LoVo (cell line): ENCODE measurements around the gene PDIA5.

Experiments
- DNase-seq: peaks from one replicate; pipeline ENCODE4 v3.0.0-alpha.2; 2016; ENCODE audit warnings: low spot score

Gene PDIA5

DNA sequence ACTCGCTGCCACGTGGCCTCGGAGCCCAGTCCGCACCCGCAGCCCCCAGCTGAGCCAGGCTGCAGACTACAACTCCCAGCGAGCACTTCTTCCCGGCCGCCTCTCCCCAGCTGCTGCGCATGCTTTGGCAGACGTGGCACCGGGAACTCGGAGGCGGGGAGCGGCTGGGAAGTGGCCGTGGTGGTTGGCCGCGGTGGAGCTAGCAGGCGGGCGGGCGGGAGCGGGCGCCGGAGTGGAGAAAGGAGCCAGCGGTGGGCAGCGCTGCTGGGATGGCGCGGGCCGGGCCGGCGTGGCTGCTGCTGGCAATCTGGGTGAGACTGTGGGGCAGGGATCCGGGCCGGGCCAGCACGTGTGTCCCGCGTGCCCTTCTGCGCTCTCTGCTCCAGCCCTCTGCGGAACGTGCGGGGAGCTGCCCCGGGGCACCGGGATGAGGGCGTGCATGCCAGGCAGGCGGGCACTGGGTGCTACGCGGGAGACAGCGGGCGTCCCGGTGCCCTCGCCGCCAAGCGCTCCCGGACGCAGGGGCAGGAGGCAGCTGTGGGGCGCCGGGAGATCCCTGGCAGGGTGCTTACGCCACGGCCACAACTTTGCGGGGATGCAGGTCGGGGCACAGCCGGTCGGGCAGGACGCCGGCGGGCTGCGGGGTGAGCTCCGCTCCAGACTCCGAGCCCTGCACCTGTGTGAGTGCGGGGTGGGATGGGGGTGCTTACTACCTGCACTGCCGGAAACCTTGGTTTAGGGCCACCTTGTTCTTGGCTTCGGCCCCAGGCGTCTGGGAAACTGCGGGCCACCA, at the start of gene PDIA5:
TSS of gene PDIA5 (plus strand) at position 130 of the 793 bp plus-strand sequence. CDS start at position 270, 140 bp downstream.
- peak; percentile 91 for DNase-seq

DNA sequence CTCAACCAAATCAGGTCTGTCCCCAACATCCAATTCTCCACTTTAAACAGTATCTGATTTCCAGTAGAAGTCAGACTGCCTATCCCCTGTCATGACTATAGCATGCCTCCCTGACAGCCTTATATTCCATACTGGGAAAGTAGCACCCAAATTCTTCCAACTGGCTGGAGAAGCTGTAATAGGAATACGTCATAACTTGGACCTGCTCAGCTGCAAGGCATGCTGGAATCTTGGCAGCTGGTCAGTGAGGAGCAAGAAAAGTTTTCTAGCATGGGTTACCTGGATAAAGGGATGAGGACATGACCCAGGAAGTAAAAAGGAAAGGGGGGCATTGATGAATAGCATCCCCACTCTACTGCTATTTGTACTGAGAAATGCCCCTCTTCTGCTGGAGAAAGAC, 48.1 kb upstream of the PDIA5 start:
- no peak for DNase-seq

DNA sequence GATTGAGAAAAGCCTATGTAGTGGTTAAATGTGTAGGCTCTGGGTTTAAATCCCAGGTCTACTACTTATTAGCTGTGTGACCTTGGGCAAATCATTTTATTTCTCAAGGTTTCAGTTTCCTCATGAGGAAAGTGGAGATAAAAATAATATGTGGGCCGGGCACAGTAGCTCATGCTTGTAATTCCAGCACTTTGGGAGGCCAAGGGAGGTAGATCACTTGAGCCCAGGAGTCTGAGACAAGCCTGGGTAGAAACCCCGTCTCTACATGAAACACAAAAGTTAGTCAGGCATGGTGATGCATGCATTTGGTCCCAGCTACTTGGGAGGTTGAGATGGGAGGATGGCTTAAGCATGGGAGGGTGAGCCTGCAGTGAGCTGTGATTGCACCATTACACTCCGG, 47.7 kb upstream of the PDIA5 start:
- no peak for DNase-seq

DNA sequence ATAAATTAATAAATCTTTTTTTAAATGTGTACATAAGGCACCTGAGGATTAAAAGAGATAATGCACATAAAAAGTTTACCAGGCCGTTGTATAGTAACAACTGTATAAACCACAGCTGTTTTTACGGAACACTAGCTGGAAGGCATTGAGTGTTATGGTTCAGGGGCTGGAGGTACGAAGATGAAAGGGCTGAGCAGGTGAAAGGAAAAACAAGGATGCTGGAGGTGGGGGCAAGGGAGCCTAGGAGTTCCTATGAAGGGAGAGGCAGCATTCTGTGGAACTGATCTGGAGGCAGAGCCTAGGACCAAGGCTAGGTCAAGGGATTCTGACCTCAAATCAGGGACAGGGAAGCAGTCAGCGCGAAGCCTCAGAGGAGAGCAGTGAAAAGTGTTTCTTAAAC, 47.2 kb upstream of the PDIA5 start:
- no peak for DNase-seq

DNA sequence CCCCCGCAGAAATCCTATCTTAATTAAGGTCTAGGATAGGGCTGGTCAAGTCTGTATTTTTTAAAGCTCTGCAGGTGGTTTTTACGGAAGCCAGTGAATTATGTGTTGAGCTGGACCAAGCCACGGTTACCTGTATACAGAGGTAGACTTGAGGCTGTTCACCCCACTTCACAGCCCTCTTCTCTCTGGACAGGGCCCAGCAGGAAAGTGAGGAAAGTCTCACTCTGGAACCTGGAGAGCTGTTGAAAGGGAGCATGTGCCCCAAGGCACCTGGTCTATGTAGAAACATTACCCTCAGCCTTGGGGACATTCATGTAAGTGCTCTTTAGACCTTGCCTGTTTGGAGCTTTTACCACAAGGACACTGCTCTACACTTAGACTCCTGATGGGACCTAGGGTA, 46.1 kb upstream of the PDIA5 start:
- no peak for DNase-seq

DNA sequence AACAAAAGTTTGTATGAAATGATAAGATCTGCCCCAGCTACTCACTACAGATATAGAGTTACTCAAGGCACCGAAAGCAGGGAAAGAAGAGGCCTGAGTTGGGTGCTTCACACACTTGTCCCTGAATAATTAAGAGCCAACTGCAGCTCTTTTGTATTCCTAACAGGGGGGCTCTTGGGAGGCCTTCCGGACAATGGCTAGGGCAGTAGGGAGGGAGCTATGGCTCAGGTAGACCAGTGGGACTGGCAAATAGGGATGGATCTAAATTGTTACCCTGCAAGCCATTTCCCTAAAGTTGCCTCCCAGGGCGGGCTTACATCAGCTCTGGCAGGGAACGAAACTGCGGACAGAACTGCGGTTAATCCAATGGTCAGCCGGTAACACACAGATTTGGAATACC, 45.4 kb upstream of the PDIA5 start:
- no peak for DNase-seq

DNA sequence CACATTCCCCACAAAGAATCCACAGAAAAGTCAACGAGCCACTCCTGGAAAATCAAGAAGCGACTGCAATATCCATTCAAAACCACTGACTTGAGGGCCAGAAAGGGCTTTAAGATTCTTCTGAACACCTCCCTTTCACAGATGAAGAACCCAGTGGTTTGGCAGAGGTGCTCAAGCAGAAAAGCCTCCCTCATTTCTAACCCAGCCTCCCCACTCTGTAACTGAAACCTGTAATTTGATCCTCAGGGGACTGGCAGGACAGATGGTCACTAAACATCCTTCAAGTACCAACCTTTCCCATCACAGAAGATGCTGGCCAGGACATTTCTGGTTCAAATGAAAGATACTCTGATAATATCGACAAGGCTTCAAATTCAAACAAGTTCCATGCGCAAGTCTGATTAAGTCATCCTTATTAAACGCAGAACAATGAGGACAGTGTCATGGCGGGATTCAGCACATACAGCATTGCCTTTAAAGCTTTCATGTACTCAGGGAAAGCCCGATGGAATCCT, 44.8 kb upstream of the PDIA5 start:
- DNase-seq, result no peak

DNA sequence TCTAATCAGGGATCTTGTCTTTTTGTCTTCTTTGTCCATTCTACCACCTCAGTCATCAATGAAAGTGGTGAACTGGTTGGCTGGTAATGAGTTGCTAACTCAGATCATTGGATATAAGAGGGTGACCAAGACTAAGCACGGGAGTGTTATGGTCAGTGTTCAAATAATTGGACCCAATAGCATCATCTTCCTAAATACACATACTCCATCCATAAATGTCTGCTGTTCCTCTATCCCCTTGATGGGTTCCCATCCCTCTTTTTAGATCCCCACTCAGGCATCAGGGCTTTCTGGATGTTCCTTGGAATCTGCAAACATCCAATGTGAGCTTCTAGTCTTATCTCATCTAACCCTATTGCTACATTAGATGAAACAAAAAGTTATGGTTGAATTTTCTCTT, 42.8 kb upstream of the PDIA5 start:
- no peak for DNase-seq

DNA sequence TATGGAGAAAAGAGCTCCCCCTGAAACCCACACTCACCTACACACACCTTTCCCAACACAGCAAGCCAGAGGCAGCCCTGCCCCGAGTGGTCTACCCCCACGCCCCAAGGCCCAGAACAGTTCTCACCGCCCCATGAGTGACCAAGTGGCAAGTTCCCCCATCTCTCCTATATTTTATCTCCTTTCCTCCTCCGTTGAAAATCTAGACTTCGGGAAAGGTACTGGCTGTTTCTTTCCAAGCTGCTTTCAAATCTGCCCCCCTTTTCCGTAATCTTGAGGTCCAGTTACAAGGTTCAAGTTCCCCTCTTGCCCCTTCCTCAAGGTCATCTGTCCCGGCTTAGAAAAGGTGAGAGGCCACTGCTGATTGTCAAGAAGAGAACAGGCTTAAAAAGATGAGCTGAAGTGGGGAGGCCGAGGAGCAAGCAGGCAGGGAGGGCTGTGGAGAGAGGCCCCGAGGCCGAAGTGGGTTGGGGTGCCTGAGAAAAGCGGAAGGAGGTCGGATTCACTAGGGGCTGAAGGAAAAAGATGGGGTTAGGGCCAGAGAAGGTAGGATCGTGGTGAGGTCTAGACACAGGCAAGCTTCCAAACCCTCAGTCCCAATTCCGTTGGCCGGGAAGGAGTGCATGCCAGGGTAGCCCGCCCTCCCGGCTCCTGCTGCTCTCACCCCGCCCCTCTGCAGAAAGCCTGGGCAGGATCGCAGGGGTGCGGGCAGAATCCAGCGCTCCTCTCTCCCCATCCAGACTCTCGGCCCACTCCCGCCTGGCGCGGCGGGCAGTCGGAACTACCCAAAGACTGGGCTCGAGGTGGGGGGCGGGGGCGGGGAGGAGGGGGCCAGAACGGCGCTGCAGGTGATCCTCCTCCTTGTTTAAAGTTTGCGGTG, 40.9 kb upstream of the PDIA5 start:
- no peak for DNase-seq

DNA sequence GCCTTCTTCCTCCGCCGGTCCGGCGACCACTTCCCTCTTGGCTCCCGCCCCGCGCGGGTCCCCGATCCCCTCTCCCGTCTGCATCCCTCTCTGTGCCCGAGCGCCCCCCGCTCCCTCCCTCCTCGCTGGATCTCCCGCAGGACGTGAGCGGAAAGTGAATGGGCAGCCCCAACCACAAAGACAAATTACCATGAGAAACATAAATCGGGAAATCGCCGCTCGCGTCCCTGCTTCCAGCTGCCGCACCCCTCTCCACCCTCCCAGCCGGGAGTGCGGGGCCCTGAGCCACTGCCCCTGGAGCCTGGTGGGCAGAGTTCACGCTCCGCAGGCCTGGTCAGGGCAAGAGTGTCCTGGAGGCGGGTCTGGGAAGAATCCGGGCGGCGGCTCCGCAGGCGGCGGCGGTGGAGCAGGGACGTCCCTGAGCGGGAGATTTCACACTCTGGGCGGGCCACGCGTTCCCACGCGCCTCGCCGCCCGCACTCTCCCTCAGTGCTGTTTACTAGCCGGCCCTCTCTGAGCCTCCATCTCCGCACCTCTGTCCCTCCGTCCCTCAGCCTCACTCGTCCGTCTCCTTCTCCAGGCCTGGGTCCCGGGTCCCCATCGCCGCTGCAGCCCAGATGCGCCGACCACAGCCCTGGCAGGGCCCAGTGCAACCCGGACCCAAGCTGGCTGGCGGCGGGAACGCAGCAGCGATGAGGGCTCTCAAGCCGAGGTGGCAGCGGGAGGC, 40.1 kb upstream of the PDIA5 start:
- DNase-seq, result peak; percentile 6

DNA sequence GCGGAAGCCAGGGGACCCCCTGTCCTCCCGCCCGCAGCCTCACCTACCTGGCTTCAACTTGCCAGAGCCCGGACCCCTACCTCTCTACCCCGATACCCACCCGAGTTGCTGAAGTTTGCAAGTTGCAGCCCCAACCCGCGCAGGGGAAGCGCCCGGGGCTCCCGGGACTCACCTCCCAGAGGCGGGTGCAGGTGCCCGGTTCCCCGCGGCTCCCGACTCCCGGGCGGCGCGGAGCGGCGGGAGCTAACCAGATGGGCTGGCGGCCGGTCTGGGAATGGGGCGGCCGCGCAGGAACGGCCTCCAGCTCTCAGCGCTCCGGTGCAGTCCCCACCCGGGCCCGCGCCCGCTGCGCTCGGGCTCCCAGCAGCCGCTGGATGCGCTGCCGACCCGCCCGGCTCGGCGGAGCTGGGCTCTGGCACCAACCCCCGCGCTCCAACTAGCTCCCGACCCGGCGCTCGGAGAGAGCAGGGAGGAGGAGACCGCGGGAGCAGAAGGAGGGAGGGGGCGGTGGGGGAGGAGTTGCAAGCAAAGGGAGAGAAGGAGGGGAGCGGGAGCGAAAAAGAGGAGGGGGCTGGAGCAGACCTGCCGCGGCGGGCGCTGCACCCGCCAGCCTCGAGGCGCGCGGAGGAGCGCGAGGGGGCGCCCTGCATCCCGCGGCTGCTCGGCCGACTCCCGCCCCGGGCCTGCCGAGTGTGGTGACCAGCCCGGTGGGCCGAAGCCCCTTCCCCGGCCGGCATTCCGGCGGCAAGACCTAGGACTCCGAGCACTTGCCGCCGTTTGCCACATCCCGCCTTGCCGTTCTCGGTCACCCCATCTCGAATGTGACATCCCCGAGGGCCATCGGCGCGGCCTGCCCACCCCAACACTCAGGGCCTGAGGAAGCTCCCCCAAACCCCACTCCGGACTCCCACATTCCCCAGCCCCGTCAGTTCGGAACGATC, 39.3 kb upstream of the PDIA5 start, which contains the start of gene SEMA5B:
TSS of gene SEMA5B (minus strand) at position 472 of the 941 bp plus-strand sequence. CDS start 66,500 bp downstream, outside the sequence.
- DNase-seq, result peak; percentile 24

DNA sequence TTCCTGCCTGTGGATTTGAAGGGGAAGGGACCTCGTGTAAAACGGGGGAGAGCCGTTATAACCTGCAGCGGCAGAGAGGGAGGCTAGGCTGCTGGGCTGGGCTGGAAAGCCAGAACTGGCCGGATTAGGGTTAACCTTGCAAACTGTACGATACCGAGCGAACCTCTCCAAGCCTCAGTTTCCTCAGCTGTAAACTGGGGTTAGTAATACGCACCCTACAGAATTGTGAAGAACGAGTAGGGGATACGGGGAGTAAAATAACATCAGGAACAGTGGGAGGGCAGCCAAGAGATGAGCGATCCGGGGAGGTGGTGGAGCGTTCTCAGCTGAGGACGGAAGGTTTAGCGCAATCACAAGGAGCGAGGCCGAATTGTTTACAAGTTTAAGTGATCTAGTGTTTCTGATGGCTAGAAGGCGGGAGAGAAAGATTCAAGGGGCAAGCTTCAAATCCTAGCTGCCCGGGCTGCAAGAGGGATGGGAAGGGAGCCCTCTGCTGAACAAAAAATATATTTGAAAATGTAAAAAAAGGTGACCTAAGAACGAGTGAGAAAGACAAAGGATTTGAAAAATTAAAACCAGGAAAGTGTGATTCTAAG, 38.5 kb upstream of the PDIA5 start:
- DNase-seq, result peak; percentile 59

DNA sequence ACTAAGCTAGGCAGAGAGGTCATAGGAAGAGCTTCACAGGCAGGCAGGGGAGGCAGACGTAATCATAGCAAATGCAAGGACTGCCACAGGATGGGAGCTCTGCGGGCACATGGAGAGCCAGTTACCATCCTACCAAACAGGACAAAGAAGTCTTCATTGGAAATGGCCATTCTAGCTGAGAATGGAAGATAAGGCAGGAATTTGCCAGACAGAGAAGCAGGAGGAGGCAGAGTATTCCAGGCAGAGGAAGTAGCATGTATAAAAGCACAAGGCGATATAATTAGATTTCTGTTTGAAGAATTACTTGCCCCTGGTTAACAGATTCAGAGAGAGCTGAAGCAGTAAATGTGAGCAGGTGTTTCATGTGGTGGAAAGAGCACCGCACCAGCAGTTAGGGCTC, 35.8 kb upstream of the PDIA5 start:
- no peak for DNase-seq

DNA sequence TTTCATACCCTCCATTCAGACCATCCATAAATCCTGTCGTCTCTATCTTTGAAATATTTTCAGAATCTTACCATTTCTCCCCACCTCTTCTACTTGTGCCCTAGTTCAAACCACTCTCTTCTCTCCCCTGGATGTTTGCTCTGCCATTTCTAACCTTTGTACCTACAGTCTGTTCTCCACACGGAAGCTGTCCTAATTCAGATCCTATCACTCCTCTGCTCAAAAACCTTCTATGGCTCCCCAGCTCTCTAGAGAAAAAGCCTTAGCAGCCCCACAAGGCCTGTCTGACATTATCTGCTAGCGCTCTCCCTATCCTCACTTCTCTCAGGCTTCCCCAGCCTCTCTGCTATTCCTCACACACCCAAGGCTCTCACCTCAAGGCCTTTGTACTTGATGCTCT, 34.8 kb upstream of the PDIA5 start:
- DNase-seq, result no peak

DNA sequence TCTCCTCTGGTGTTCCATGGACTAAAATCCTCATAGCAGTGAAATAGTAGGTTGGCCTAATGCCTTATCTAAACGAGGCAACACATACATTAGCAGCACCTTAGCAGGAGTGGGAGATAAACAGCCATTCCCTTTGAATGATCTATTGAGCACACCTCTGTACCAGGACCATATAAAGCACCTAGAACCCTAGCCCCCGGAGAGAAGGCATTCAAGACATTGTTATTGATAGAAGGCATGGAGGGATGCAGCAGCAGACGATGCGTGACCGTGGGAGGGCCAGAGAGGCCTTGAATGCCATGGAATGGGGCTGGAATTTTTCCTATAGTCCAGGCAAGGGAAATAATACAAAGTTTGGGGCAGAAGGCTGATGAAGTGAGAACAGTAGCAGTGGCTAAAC, 32.7 kb upstream of the PDIA5 start:
- DNase-seq, result no peak

DNA sequence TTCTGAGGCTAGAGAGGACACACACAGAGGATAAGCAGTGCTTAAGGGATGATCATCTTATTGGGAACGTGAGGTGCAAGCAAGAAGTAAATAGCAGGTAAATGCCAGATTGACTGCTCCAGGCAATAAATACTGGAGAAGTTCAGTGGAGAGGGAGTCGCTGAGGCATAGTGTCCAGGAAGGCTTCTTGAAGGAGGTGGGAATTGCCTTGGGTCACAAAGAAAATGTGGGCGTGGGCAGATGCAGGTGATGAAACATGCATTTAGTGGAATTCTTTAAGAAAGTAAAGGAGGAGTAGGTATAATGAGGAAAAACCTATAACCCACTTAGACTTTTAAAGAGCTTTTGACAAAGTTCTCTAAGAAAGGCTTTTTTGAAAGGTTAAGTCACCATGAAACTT, 31.8 kb upstream of the PDIA5 start:
- DNase-seq, result no peak

DNA sequence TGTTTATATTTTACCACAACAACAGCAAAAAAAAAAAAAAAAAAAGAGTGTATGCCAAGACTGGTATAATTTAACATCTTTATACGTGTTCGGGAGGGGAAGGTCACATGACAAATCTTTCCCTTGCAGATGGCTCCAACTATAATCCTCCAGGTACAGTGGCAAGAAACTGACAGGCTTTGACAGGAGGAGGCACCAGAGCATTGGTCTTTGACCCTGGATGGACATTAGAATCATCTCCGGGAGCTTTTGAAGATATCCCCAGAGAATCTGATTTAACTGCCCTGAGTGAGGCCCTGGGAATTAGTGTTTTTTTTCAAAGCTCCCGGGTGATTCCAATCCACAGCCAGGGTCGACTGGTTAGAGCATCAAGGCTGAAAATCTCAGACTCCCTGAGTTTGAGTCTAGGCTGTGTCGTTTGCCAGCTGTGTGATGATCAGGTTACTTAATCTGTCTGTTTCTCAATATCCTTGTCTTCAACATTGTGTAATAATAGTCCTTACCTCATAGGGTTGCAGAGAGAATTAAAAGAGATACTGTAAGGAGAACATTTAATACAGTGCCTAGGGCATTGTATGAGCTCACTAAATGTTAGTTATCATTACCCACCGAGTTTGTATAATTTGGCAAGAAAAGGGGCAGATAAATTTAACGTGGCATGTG, 30.3 kb upstream of the PDIA5 start:
- DNase-seq, result no peak

DNA sequence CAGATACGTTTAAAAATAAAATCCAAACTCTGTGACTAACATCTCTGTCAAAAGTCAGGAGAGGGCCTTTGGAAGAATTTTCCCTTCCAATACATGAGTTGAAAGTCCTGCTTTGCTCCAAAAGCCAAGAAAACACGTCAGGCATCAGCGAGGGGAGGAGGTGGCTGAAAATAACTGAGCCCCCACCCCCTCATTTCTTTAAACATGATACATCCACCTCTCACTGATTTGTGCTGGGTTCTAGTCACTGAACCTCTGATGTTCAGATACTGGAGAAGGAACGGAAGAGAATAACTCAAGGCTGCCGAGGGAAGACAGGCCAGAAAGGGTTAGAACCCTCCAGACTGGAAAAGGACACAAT, 29.8 kb upstream of the PDIA5 start:
- no peak for DNase-seq

DNA sequence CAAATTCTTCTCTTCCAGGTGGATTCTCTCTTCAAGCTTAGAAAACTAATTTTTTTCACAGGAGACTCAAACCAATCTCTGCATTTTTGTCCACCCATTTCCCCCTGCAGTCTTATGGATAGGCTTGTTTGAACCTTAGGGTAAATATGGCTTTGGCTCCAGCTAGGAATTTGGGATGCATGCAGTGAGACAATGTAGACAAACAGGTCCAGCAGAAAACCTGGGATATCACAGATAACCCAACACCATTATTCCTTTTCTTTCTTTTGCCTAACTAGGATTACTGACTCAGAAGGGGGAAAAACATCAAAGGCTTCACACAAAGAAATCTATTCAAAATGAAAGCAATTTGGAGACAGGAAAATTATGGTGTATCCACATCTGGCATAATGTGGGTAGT, 28.1 kb upstream of the PDIA5 start:
- no peak for DNase-seq

DNA sequence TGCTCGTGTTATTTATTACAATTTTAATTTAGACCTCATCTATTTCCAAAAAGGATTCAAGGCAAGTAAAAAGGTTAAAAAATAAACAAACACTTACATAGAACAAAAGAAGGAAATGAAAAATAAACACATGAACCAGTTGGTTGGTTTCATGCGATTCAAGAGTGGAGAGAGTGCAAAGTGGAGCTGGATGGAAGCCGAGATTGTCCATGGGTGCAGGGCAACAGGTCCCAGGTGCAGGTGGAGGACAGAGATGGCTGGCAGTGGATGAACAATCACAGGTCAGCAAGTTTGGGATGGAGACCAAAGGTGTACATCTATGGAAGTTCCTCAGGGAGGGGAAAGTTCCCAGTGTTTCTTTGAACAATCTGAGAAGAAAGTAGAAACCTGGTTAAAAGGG, 27.6 kb upstream of the PDIA5 start:
- DNase-seq, result no peak
